Stimulated activated CD8-positive, alpha-beta memory T cell treated with anti-CD3 and anti-CD28 coated beads, Interleukin-7, amount 100 ng/mL, for 1 hour (primary cell): ENCODE data around the gene SPEN.
"Not testable (repeated sequence)": the region's sequence is repeated elsewhere in the genome, so short reads cannot be mapped to it uniquely, and the experiment has no call there.

Experiments used
- DNase-seq, 2 donors: peaks; one replicate each; pipeline ENCODE4 v3.0.0-alpha.2; 2020; ENCODE audit warnings: low read depth in 2 of 2

SPEN gene

GRCh38 chr1:15847100-15847892, at the start of gene SPEN:
Gene SPEN, plus strand, starts transcription at chr1:15847707. Its CDS starts 361 bp downstream, at chr1:15848068.
- DNase-seq = peak; percentile 94

- DNase-seq = no peak
Measured at GRCh38 chr1:15799004-15799867, 48.3 kb upstream of the SPEN start.

- DNase-seq = no peak
Measured at GRCh38 chr1:15799928-15800835, 47.3 kb upstream of the SPEN start.

GRCh38 chr1:15802234-15802965, 45.1 kb upstream of the SPEN start:
- DNase-seq = no peak

- no peak for DNase-seq
Measured at GRCh38 chr1:15803380-15803779, 44.1 kb upstream of the SPEN start.

GRCh38 chr1:15804060-15804459, 43.4 kb upstream of the SPEN start:
- DNase-seq = no peak

GRCh38 chr1:15807121-15807520, 40.4 kb upstream of the SPEN start:
- DNase-seq = no peak

GRCh38 chr1:15807549-15807948, 40.0 kb upstream of the SPEN start, which contains the start of gene UQCRHL:
Gene UQCRHL, minus strand, starts transcription at chr1:15807649. Its CDS starts 0 bp downstream, at chr1:15807649.
- DNase-seq = not testable (repeated sequence)

GRCh38 chr1:15808955-15809354, 38.6 kb upstream of the SPEN start:
- DNase-seq = no peak

- DNase-seq = no peak
Measured at GRCh38 chr1:15810073-15810472, 37.4 kb upstream of the SPEN start.

GRCh38 chr1:15816674-15817073, 30.8 kb upstream of the SPEN start:
- no peak for DNase-seq

GRCh38 chr1:15820478-15820877, 27.0 kb upstream of the SPEN start:
- DNase-seq = no peak

- DNase-seq = no peak
Measured at GRCh38 chr1:15825800-15826199, 21.7 kb upstream of the SPEN start.

GRCh38 chr1:15826810-15827507, 20.5 kb upstream of the SPEN start:
- DNase-seq = no peak

GRCh38 chr1:15827567-15827966, 19.9 kb upstream of the SPEN start:
- not testable (repeated sequence) for DNase-seq

GRCh38 chr1:15828931-15829330, 18.6 kb upstream of the SPEN start:
- DNase-seq = not testable (repeated sequence)

- no peak for DNase-seq
Measured at GRCh38 chr1:15830258-15830657, 17.2 kb upstream of the SPEN start.

GRCh38 chr1:15833069-15833679, 14.3 kb upstream of the SPEN start:
- DNase-seq = no peak

GRCh38 chr1:15833842-15834405, 13.6 kb upstream of the SPEN start:
- DNase-seq = no peak
